ENCODE data around the gene CD74. TPM values are rescaled to one million over a fixed set of nuclear protein-coding genes. Genes with fewer than 3 reads are reported as not detected.

Gene CD74
- total and polyA plus RNA-seq, 10 of the 15 experiments (the other 5 are each of a cell fraction or from before 2014, with no cell fraction given), result 1,387 to 11,063 (median 3,922) TPM

GRCh38 chr5:150404941-150405816 is 7.5 kb downstream of the CD74 start:
- WGBS (ENCODE audit: insufficient coverage, insufficient replicate concordance, low lambda C conversion rate, missing lambda C conversion rate), result 64% methylated on average over 9 of the region's 9 CpGs
- no peak for FAIRE-seq
- H3K9me3 ChIP-seq (replicated peaks; ENCODE audit: control insufficient read depth, insufficient read depth, low read length), result no peaks in the 10 kb centered on the region
- BruUV-seq (replicated peaks), result no TSS peak
- peaks cover 14% of the 10 kb centered on the region for H3K4me1 ChIP-seq (ENCODE audit: control insufficient read depth, insufficient read depth, low read length)
- DNase-seq (ENCODE audit: low read depth, low spot score), result no peak
- H3K27ac ChIP-seq (ENCODE audit: control insufficient read depth, insufficient read depth), result no peak overlapping the region
- POLR2A ChIA-PET, result interaction anchor here (0.5 to 1.7 kb wide), 9 partner anchors 11 to 54 kb away, joined by 3 to 7 read pairs (median 4); no protein-coding TSS in a partner anchor
- SMC1A ChIA-PET (ENCODE audit: uncharacterized antibody, unreplicated experiment), result interaction anchor here (0.8 to 1.4 kb wide), 3 partner anchors 9 to 31 kb away, joined by 3 to 5 read pairs (median 4); no protein-coding TSS in a partner anchor
- RAD21 ChIA-PET (ENCODE audit: unreplicated experiment), result interaction anchor here (0.7 to 2.2 kb wide), 5 partner anchors 8 to 31 kb away, joined by 3 to 7 read pairs (median 4); no protein-coding TSS in a partner anchor
- peaks cover 61% of the 10 kb centered on the region for H4K20me1 ChIP-seq (ENCODE audit: control insufficient read depth, insufficient read depth)
- no peak overlapping the region for H3K9ac ChIP-seq (ENCODE audit: control insufficient read depth, insufficient read depth, low read length)
- no peak for ATAC-seq
- H3K4me3 ChIP-seq, result no peak overlapping the region
- no peaks in the 10 kb centered on the region for H3K27me3 ChIP-seq (replicated peaks in 1 of 2; ENCODE audit: control insufficient read depth in 2 of 2, insufficient read depth in 2 of 2, low read length in 1 of 2)
- H3K79me2 ChIP-seq (ENCODE audit: control insufficient read depth, insufficient read depth, low read length), result peaks cover 44% of the 10 kb centered on the region
- H2AFZ ChIP-seq (ENCODE audit: control insufficient read depth, low read depth, low read length), result no peak overlapping the region
- H3K4me2 ChIP-seq (ENCODE audit: control insufficient read depth, insufficient read depth), result no peak overlapping the region
- intact Hi-C loops (cut with micrococcal nuclease; ENCODE audit: unreplicated experiment), result no loop called here
- peaks cover 56 to 66% of the 10 kb centered on the region in 2 experiments for H3K36me3 ChIP-seq (ENCODE audit: control insufficient read depth in 2 of 2, insufficient read depth in 2 of 2, low read length in 1 of 2)
- CTCF ChIA-PET, result interaction anchor here (0.7 to 14.0 kb wide), 4 partner anchors 9 to 30 kb away, joined by 3 to 274 read pairs (median 5); no protein-coding TSS in a partner anchor
- in situ Hi-C loops (cut with MboI), result no loop called here
- TF ChIP-seq PRDM15 (CRISPR knock-in tag; IDR thresholded peaks at IDR 0.05) (peak; percentile 65; the same call in 1 of the 2 replicates), ESRRA (IDR thresholded peaks at IDR 0.05; ENCODE audit: low read length) (no peak), RBBP5 (conservative IDR thresholded peaks at IDR 0.05) (no peak), SMAD5 (IDR thresholded peaks at IDR 0.05; ENCODE audit: low read depth) (peak; percentile 83), CBX3 (IDR thresholded peaks at IDR 0.05; ENCODE audit: borderline replicate concordance, low read depth) (no peak), ZBTB4 (CRISPR knock-in tag; IDR thresholded peaks at IDR 0.05) (peak; percentile 43; the same call in 1 of the 2 replicates), POLR2AphosphoS2 (IDR thresholded peaks at IDR 0.05; ENCODE audit: low read depth, low read length) (peak; percentile 85), MYB (IDR thresholded peaks at IDR 0.05; ENCODE audit: borderline replicate concordance, low read depth, low read length) (peak; percentile 42; the same call in 1 of the 2 replicates), EGR1 (IDR thresholded peaks at IDR 0.05; ENCODE audit: borderline replicate concordance in 1 of 2, low read depth in 2 of 2, low read length in 2 of 2) (0 out of 3 replicates have a peak, but pooled peaks of 1 of the 2 experiments have one; percentile 7), TBL1XR1 (IDR thresholded peaks at IDR 0.05; ENCODE audit: low read depth, low read length) (no peak)
- TF ChIP-seq, protein P1, sequence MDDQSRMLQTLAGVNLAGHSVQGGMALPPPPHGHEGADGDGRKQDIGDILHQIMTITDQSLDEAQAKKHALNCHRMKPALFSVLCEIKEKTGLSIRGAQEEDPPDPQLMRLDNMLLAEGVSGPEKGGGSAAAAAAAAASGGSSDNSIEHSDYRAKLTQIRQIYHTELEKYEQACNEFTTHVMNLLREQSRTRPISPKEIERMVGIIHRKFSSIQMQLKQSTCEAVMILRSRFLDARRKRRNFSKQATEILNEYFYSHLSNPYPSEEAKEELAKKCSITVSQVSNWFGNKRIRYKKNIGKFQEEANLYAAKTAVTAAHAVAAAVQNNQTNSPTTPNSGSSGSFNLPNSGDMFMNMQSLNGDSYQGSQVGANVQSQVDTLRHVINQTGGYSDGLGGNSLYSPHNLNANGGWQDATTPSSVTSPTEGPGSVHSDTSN (IDR thresholded peaks at IDR 0.05; ENCODE audit: insufficient replicate concordance, low read depth, low read length), result peak; percentile 2
- TF ChIP-seq, protein P2, sequence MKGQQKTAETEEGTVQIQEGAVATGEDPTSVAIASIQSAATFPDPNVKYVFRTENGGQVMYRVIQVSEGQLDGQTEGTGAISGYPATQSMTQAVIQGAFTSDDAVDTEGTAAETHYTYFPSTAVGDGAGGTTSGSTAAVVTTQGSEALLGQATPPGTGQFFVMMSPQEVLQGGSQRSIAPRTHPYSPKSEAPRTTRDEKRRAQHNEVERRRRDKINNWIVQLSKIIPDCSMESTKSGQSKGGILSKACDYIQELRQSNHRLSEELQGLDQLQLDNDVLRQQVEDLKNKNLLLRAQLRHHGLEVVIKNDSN (IDR thresholded peaks at IDR 0.05; ENCODE audit: borderline replicate concordance, extremely low read length, insufficient read depth, low read depth, low read length), result no peak

All from GM12878 (cell line).